GM23248 (cell line): ENCODE measurements around the gene LRRC28.

Experiments
- EZH2 ChIP-seq: fragments of 200-600 bp; sonication (generic); IDR thresholded peaks from 2 replicates; pipeline ENCODE4 v1.6.1; 2018; ENCODE audit warnings: antibody characterized with exemption, mild to moderate bottlenecking; ENCODE audit not compliant: insufficient read depth, poor library complexity, severe bottlenecking
- EZH2phosphoT487 ChIP-seq: fragments of 200-600 bp; sonication (generic); IDR thresholded peaks from 2 replicates; pipeline ENCODE4 v1.6.1; 2018; ENCODE audit warnings: antibody characterized with exemption, moderate library complexity, mild to moderate bottlenecking, low read depth; ENCODE audit not compliant: insufficient read depth

DNA sequence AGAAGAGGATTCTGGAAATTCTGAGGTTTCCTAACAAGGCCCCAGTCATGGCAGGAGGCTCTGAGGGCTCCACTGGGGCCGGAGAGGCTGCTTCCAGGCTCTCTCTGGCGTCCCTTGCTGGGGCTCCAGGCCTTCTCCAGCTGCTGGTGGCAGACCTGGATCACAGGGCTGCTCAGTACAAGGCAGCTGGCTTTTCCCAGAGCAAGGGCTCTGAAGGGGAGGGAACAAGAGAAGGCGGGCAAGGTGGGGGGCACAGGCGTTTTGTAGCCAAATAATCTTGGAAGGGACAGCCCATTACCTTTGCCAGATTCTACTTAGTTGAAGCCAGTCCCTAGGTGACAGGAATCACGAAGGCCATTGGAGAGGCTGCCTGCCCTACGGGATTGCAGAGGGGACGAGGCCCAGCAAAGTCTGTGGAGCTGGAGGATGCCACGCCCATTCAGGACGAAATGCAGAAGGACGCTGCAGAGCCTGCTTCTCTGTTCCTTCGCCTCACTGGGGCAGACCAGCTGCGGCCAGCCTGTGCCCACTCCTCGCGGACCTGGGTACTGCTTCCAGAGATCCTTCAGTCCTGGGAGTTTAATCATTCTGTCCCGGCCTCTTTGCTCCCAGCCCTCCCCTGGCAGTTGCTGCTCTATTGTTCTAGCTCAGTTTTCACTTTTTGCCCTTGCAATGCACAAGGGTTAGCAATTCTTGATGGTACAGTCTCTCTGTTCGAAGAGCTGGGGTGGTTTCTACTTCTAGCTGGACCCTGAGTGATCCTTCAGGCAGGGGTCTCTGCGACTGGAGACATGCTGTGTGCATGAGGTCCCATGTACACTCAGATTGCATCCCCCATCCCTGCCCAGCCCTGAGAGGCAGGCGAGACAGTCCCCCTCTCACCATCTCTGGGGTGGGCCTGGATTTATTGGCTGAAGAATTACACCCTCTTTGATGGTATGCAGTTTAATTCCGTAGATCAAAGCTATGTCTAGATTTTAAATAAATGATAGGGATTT is 165.2 kb downstream of the LRRC28 start:
- TF ChIP-seq EZH2 (no peak), EZH2phosphoT487 (no peak)
